NCI-H510A treated with DMSO at 0.1 percent for 48 hours (cell line): Measurements from ENCODE around the gene CFTR.
"Not testable (repeated sequence)": the region's sequence is repeated elsewhere in the genome, so short reads cannot be mapped to it uniquely, and the experiment has no call there.

Experiments used
- DNase-seq: peaks from one replicate; lab custom pipeline; 2025; lab: John Stamatoyannopoulos, UW

CFTR gene

GRCh38 chr7:117479225-117480054, at the start of gene CFTR:
CFTR (plus strand) TSS chr7:117480025; CDS start chr7:117480095, 70 bp downstream.
- DNase-seq = no peak

- DNase-seq = no peak
These were observed 44.3 kb upstream of the CFTR start for GRCh38 chr7:117435475-117436043.

- DNase-seq = no peak
These were observed 35.2 kb upstream of the CFTR start for GRCh38 chr7:117444646-117445045.

GRCh38 chr7:117445206-117445605, 34.6 kb upstream of the CFTR start:
- no peak for DNase-seq

GRCh38 chr7:117446220-117446815, 33.5 kb upstream of the CFTR start:
- no peak for DNase-seq

- DNase-seq = no peak
These were observed 31.2 kb upstream of the CFTR start for GRCh38 chr7:117448655-117449054.

- DNase-seq = peak; percentile 22
These were observed 20.7 kb upstream of the CFTR start for GRCh38 chr7:117458977-117459583.

- DNase-seq = no peak
These were observed 20.1 kb upstream of the CFTR start for GRCh38 chr7:117459735-117460134.

GRCh38 chr7:117460815-117461214, 19.0 kb upstream of the CFTR start:
- not testable (repeated sequence) for DNase-seq

- DNase-seq = no peak
These were observed 11.7 kb upstream of the CFTR start for GRCh38 chr7:117468174-117468573.

GRCh38 chr7:117470777-117471176, 9.0 kb upstream of the CFTR start:
- no peak for DNase-seq

GRCh38 chr7:117472335-117472734, 7.5 kb upstream of the CFTR start:
- no peak for DNase-seq

- DNase-seq = no peak
These were observed 3.1 kb upstream of the CFTR start for GRCh38 chr7:117476557-117477215.

GRCh38 chr7:117478836-117479224, 995 bp upstream of the CFTR start:
- no peak for DNase-seq

- DNase-seq = no peak
These were observed 184 bp downstream of the CFTR start for GRCh38 chr7:117480055-117480362.

- DNase-seq = no peak
These were observed 1.2 kb downstream of the CFTR start for GRCh38 chr7:117480978-117481377.

- no peak for DNase-seq
These were observed 5.3 kb downstream of the CFTR start for GRCh38 chr7:117485118-117485620.

- DNase-seq = no peak
These were observed 9.2 kb downstream of the CFTR start for GRCh38 chr7:117489016-117489415.

- no peak for DNase-seq
These were observed 9.6 kb downstream of the CFTR start for GRCh38 chr7:117489430-117489829.

GRCh38 chr7:117489911-117490310, 10.1 kb downstream of the CFTR start:
- DNase-seq = no peak

- DNase-seq = no peak
These were observed 12.8 kb downstream of the CFTR start for GRCh38 chr7:117492649-117493048.

- DNase-seq = no peak
These were observed 13.6 kb downstream of the CFTR start for GRCh38 chr7:117493460-117493859.
